ENCODE results near the gene TNS3. TPM values are rescaled to one million over a fixed set of nuclear protein-coding genes. Genes with fewer than 3 reads are reported as not detected.

Gene TNS3
- total and polyA plus RNA-seq, 2 of the 13 experiments (the other 11 are each of a cell fraction or from before 2014, with no cell fraction given), result 52.9 to 55.7 TPM

- in situ Hi-C loops (cut with HindIII; ENCODE audit: extremely low pct_ligation_motif_present, low pct_unique_long_range_greater_than_20kb) (no loop called here), intact Hi-C loops (cut with micrococcal nuclease; ENCODE audit: unreplicated experiment) (loop anchor here (10.0 kb wide), 1 partner anchor 119 kb away; no protein-coding TSS in a partner anchor)
- Histone ChIP-seq H3K36me3 (replicated peaks in 1 of 2; ENCODE audit: control insufficient read depth in 1 of 2, insufficient read depth in 2 of 2, low read length in 2 of 2) (peaks cover 28 to 84% of the 10 kb centered on the region in 2 experiments), H3K4me2 (ENCODE audit: low read depth, low read length) (no peak overlapping the region), H3K27me3 (ENCODE audit: control insufficient read depth in 1 of 2, insufficient read depth in 2 of 2, low read length in 2 of 2) (no peaks in the 10 kb centered on the region), H3K4me3 (replicated peaks in 1 of 3; ENCODE audit: insufficient read depth in 1 of 3, low read depth in 2 of 3, low read length in 3 of 3) (no peak overlapping the region), H3K9me3 (ENCODE audit: low read length) (no peaks in the 10 kb centered on the region), H3K4me1 (ENCODE audit: insufficient read depth, low read length) (peaks cover 83% of the 10 kb centered on the region), H4K20me1 (ENCODE audit: insufficient read depth, low read length) (peaks cover 60% of the 10 kb centered on the region), H3K9ac (ENCODE audit: insufficient read depth, low read depth, low read length) (no peak overlapping the region), H3K27ac (ENCODE audit: extremely low read length, insufficient read depth, low read length) (no peak overlapping the region), H2AFZ (ENCODE audit: low read length) (no peak overlapping the region), H3K79me2 (ENCODE audit: insufficient read depth, low read length) (peaks cover 16% of the 10 kb centered on the region)
- no peak for ATAC-seq
- TF ChIP-seq FOXC1 (CRISPR knock-in tag; IDR thresholded peaks at IDR 0.05; ENCODE audit: borderline replicate concordance), result no peak
- no peak for TF ChIP-seq NR2F1 (CRISPR knock-in tag; IDR thresholded peaks at IDR 0.05)
- TF ChIP-seq MXD3 (CRISPR knock-in tag; IDR thresholded peaks at IDR 0.05), result no peak
- TF ChIP-seq HNRNPK (IDR thresholded peaks at IDR 0.05; ENCODE audit: low read depth, low read length, poor library complexity, severe bottlenecking), result no peak
- TF ChIP-seq, protein P1, sequence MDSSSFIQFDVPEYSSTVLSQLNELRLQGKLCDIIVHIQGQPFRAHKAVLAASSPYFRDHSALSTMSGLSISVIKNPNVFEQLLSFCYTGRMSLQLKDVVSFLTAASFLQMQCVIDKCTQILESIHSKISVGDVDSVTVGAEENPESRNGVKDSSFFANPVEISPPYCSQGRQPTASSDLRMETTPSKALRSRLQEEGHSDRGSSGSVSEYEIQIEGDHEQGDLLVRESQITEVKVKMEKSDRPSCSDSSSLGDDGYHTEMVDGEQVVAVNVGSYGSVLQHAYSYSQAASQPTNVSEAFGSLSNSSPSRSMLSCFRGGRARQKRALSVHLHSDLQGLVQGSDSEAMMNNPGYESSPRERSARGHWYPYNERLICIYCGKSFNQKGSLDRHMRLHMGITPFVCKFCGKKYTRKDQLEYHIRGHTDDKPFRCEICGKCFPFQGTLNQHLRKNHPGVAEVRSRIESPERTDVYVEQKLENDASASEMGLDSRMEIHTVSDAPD (CRISPR knock-in tag; IDR thresholded peaks at IDR 0.05), result no peak
- no peak for TF ChIP-seq HOXA3 (CRISPR knock-in tag; IDR thresholded peaks at IDR 0.05)
- TF ChIP-seq KDM5A (IDR thresholded peaks at IDR 0.05; ENCODE audit: borderline replicate concordance, low read length), result no peak
- no TSS peak for BruUV-seq (replicated peaks)
- WGBS (ENCODE audit: low lambda C conversion rate), result 89% methylated on average over 10 of the region's 10 CpGs
- DNase-seq (ENCODE audit: low spot score), result no peak
- ChIA-PET POLR2A (no interaction called here), CTCF (ENCODE audit: low intra/inter-chr PET ratio, low total read pairs) (no interaction called here)
- no peak for FAIRE-seq
These were observed 198.0 kb downstream of the TNS3 start for GRCh38 chr7:47383696-47384445.

Data from HepG2 (cell line).